Small intestine (tissue), 7 donors: Measurements from ENCODE around the gene TNIK. TPM values are rescaled to one million over a fixed set of nuclear protein-coding genes. Genes with fewer than 3 reads are reported as not detected.
A peak's percentile ranks its signal among the peaks of the same experiment; 100 is the strongest.

Source experiments
- DNase-seq, 2 donors: peaks; one replicate each; pipeline versions ENCODE4 v3.0.0 to v3.0.0-alpha.2; 2013
- FAIRE-seq: peaks from 2 replicates; lab custom pipeline; 2012; peaks lifted over from hg19 to GRCh38; lab: Jason Lieb, UNC
- H3K27ac ChIP-seq, 3 donors: one replicate each; pipeline ENCODE4 v1.5.1; 2013; ENCODE audit warnings: low read length in 2 of 3, mild to moderate bottlenecking in 2 of 3, control low read depth in 1 of 3, inconsistent platforms in 1 of 3, low read depth in 1 of 3, moderate library complexity in 1 of 3
- H3K27me3 ChIP-seq, 3 donors: one replicate each; pipeline ENCODE4 v1.6.1; 2013; ENCODE audit warnings: low read length in 3 of 3, inconsistent platforms in 1 of 3; ENCODE audit not compliant: control insufficient read depth in 3 of 3, insufficient read depth in 3 of 3
- H3K36me3 ChIP-seq, 3 donors: one replicate each; pipeline ENCODE4 v1.6.1; 2013; ENCODE audit warnings: low read length in 3 of 3, inconsistent platforms in 1 of 3, low read depth in 1 of 3, mild to moderate bottlenecking in 1 of 3, moderate library complexity in 1 of 3; ENCODE audit not compliant: control insufficient read depth in 3 of 3, insufficient read depth in 2 of 3
- H3K4me1 ChIP-seq, 3 donors: one replicate each; pipeline ENCODE4 v1.6.1; 2013; ENCODE audit warnings: low read length in 2 of 3, inconsistent platforms in 1 of 3, low read depth in 1 of 3, mild to moderate bottlenecking in 1 of 3, moderate library complexity in 1 of 3; ENCODE audit not compliant: control insufficient read depth in 3 of 3, insufficient read depth in 2 of 3
- H3K4me3 ChIP-seq, 3 donors: one replicate each; pipeline ENCODE4 v1.5.1; 2013; ENCODE audit warnings: low read length in 3 of 3, control low read depth in 1 of 3, inconsistent platforms in 1 of 3, low read depth in 1 of 3, mild to moderate bottlenecking in 1 of 3, moderate library complexity in 1 of 3
- H3K9me3 ChIP-seq, 2 donors: one replicate each; pipeline ENCODE4 v1.6.1; 2013; ENCODE audit warnings: low read depth in 1 of 2, low read length in 1 of 2; ENCODE audit not compliant: control insufficient read depth in 2 of 2, insufficient read depth in 1 of 2
- WGBS, 3 donors: extraction: QIAGEN DNeasy Blood & Tissue Kit; methylation state at CpG; one replicate each; pipeline ENCODE4 v1.1.7; 2013; 5-methylcytosine and 5-hydroxymethylcytosine counted together
- polyA plus RNA-seq, 4 donors: library from polyadenylated mRNA; stranded (reverse) in 3 of 4; unstranded in 1 of 4; fragments of 200-250 nt in 3 of 4; fragments of 120-200 nt in 1 of 4; gene quantifications; one replicate each; pipeline versions ENCODE4 v1.2.1 to v1.2.3, GENCODE V29; 2013
- donor health status: healthy with polysubstance abuse.
- donor health status: control.
- donor health status: control.
- donor health status: Bipolar disorder and iron deficiency.
- donor health status: healthy.

The TNIK gene
- polyA plus RNA-seq, 4 donors = 14.9 to 38.7 (median 27.5) TPM

- H3K4me1 ChIP-seq = peaks cover 0 to 2% (median 2%) of the 10 kb centered on the region in 3 donors
- no peaks in the 10 kb centered on the region for H3K36me3 ChIP-seq
- no peak overlapping the region for H3K27ac ChIP-seq
- no peak for FAIRE-seq
- no peaks in the 10 kb centered on the region for H3K27me3 ChIP-seq
- no peaks in the 10 kb centered on the region for H3K9me3 ChIP-seq
- no peak for DNase-seq
- 93 to 98% (median 95%) methylated on average over 3 of the region's 3 CpGs for WGBS, 3 donors
- H3K4me3 ChIP-seq = no peak overlapping the region
Measured at GRCh38 chr3:171464462-171464861, 4.3 kb upstream of the TNIK start.

- Histone ChIP-seq H3K27ac (no peak overlapping the region), H3K4me3 (no peak overlapping the region), H3K9me3 (no peaks in the 10 kb centered on the region), H3K4me1 (peaks cover 0 to 9% (median 2%) of the 10 kb centered on the region in 3 donors), H3K36me3 (no peaks in the 10 kb centered on the region), H3K27me3 (no peaks in the 10 kb centered on the region)
- FAIRE-seq (no peak), DNase-seq (no peak)
- WGBS, 3 donors = 31 to 51% (median 47%) methylated on average over 1 of the region's 1 CpG
Measured at GRCh38 chr3:171462224-171462623, 2.0 kb upstream of the TNIK start.

- Histone ChIP-seq H3K9me3 (no peaks in the 10 kb centered on the region), H3K27ac (peak overlapping the region; percentile 0 to 84 (median 73))
- FAIRE-seq = no peak
Measured at GRCh38 chr3:171461525-171461917, 1.3 kb upstream of the TNIK start.

DNA sequence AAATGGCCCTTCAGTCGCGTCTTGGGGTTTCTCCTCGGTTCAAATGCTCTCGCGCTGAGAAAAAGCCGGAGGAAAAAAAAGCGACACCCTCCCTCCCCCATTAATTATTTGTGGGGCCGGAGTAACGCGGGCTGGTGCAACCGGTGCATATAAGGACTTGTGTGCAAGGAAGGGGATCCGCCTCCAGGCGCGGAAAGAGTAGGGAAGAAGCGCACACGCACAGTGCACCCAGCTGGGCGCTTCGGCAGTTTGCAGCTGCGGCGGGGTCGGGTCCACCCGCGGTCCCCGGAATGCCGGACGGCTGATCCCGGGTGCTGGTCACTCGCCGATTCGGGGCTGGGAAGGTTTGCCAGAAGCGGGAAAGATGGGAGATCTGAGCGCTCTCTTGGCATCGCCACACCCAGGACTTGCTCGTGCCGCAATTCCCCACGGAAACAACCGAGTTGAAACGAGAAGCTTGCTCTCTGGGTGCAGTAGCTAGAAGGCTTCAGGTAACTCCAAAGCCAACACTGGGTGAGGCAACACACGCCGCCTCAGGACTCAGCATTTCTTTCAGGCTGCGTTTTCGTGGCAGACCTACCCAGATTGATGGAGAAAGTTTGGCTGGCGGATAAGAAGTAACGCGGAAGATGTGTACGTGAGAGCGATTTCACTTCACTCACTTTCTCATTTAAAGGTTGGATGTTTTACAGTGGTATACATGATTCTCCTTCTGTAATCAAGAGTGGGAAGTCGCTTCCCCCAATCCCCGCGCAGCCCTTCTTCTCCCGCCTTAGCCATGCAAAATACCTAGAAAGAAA lies 720 bp upstream of the TNIK start:
- FAIRE-seq (no peak), DNase-seq (peak; percentile 78 to 79)
- 0% methylated on average over 51 of the region's 51 CpGs for WGBS, 3 donors
- peak overlapping the region; percentile 0 to 84 (median 73) for H3K27ac ChIP-seq
- H3K9me3 ChIP-seq = no peaks in the 10 kb centered on the region
- H3K27me3 ChIP-seq = no peaks in the 10 kb centered on the region
- H3K36me3 ChIP-seq = no peaks in the 10 kb centered on the region
- H3K4me1 ChIP-seq = peaks cover 4 to 17% (median 5%) of the 10 kb centered on the region in 3 donors
- peak overlapping the region; percentile 80 to 89 (median 87) for H3K4me3 ChIP-seq

More at GRCh38 chr3:171461525-171461917, 1.3 kb upstream of the TNIK start:
- Histone ChIP-seq H3K36me3 (no peaks in the 10 kb centered on the region), H3K4me1 (peaks cover 2 to 16% (median 3%) of the 10 kb centered on the region in 3 donors), H3K4me3 (peak overlapping the region in 2 of 3 donors; percentile 80 to 89), H3K27me3 (no peaks in the 10 kb centered on the region)
- 6 to 11% (median 10%) methylated on average over 2 of the region's 2 CpGs for WGBS, 3 donors
- no peak for DNase-seq

- peak overlapping the region; percentile 80 to 89 (median 87) for H3K4me3 ChIP-seq
- DNase-seq (peak; percentile 73 to 75), FAIRE-seq (no peak)
- H3K36me3 ChIP-seq = no peaks in the 10 kb centered on the region
- H3K27ac ChIP-seq = peak overlapping the region; percentile 38 to 84 (median 73)
- peaks cover 6 to 17% (median 6%) of the 10 kb centered on the region in 3 donors for H3K4me1 ChIP-seq
- 1% methylated on average over 33 to 36 of the region's 36 CpGs for WGBS, 3 donors
- no peaks in the 10 kb centered on the region for H3K27me3 ChIP-seq
- H3K9me3 ChIP-seq = no peaks in the 10 kb centered on the region
Measured at GRCh38 chr3:171459137-171459941, 866 bp downstream of the TNIK start.

DNA sequence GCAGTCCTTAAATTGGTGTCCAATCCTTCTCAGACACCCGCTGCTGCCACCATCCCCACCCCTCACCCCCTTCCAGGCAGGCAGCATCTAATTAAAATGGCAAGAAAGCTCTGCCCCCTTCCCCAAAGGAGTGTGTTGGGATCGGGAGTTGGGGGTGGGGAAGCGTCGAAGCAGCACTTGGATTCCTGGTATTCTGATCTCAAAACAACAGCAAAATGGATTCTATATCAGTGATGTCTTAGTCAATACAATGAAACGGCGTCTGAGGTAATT lies 1.4 kb downstream of the TNIK start:
- 0 to 1% (median 1%) methylated on average over 6 of the region's 6 CpGs for WGBS, 3 donors

GRCh38 chr3:171458071-171458863 lies 1.9 kb downstream of the TNIK start:
- H3K4me1 ChIP-seq = peaks cover 6 to 24% (median 11%) of the 10 kb centered on the region in 3 donors
- DNase-seq (peak; percentile 50), FAIRE-seq (no peak)
- no peaks in the 10 kb centered on the region for H3K9me3 ChIP-seq
- no peaks in the 10 kb centered on the region for H3K36me3 ChIP-seq
- 2 to 13% (median 5%) methylated on average over 22 to 23 of the region's 23 CpGs for WGBS, 3 donors
- H3K4me3 ChIP-seq = peak overlapping the region; percentile 80 to 89 (median 87)
- no peaks in the 10 kb centered on the region for H3K27me3 ChIP-seq
- H3K27ac ChIP-seq = peak overlapping the region; percentile 38 to 84 (median 73)

More for the DNA sequence above, 1.4 kb downstream of the TNIK start:
- no peaks in the 10 kb centered on the region for H3K27me3 ChIP-seq
- peak overlapping the region; percentile 80 to 89 (median 87) for H3K4me3 ChIP-seq
- no peaks in the 10 kb centered on the region for H3K9me3 ChIP-seq
- no peak for DNase-seq
- H3K36me3 ChIP-seq = no peaks in the 10 kb centered on the region
- H3K27ac ChIP-seq = peak overlapping the region; percentile 38 to 84 (median 73)
- FAIRE-seq = no peak
- H3K4me1 ChIP-seq = peaks cover 6 to 19% (median 6%) of the 10 kb centered on the region in 3 donors

GRCh38 chr3:171457607-171458061 lies 2.6 kb downstream of the TNIK start:
- FAIRE-seq (no peak), DNase-seq (peak; percentile 56 to 63)
- Histone ChIP-seq H3K27ac (peak overlapping the region; percentile 38 to 73 (median 58)), H3K36me3 (no peaks in the 10 kb centered on the region), H3K9me3 (no peaks in the 10 kb centered on the region), H3K4me3 (peak overlapping the region in 2 of 3 donors; percentile 80 to 89), H3K4me1 (peaks cover 6 to 24% (median 11%) of the 10 kb centered on the region in 3 donors), H3K27me3 (no peaks in the 10 kb centered on the region)
- 7 to 33% (median 8%) methylated on average over 7 of the region's 7 CpGs for WGBS, 3 donors
